Left colon (tissue), 2 donors: ENCODE measurements around the gene RPRD1B. TPM values are rescaled to one million over a fixed set of nuclear protein-coding genes. Genes with fewer than 3 reads are reported as not detected.
"Not testable (repeated sequence)": the region's sequence is repeated elsewhere in the genome, so short reads cannot be mapped to it uniquely, and the experiment has no call there.

Source experiments
- ATAC-seq: fragments of 200-7000 bp; cut with Tn5 transposase; one replicate; pipeline ENCODE4 v1.9.1; 2020; ENCODE audit warnings: mild to moderate bottlenecking, moderate library complexity
- DNase-seq, 2 donors: peaks; one replicate each; pipeline ENCODE4 v3.0.0-alpha.2; 2020
- intact Hi-C, 2 donors: fragments of 100-400 bp; cut with DNase I in 1 of 2; cut with micrococcal nuclease in 1 of 2; formaldehyde crosslinking; loops; one replicate each; pipeline versions ENCODE4 v1.11.2 to v1.14.0; 2022; cut with DNase I, micrococcal nuclease
- total RNA-seq, 2 donors: library from RNA; stranded (reverse); fragmentation: NEBNext Ultra II Directional; extraction: Animal tissue kit (Norgen Biotek cat#: 25700); gene quantifications; one replicate each; pipeline ENCODE4 v1.2.1, GENCODE V29; 2021
- donor health status: DM: no; HTN: no; CAD: no.
- donor health status: DM: yes; HTN: yes; CAD: no.

Gene RPRD1B
- total RNA-seq, 2 donors from 2014 or later: 30.8 to 34.9 TPM

- intact Hi-C loops: no loop called here
- no peak for ATAC-seq
- DNase-seq: no peak
Measured at GRCh38 chr20:38085026-38085425, 51.5 kb downstream of the RPRD1B start.

- intact Hi-C loops: no loop called here
- DNase-seq: no peak
- no peak for ATAC-seq
Measured at GRCh38 chr20:38089500-38089899, 56.0 kb downstream of the RPRD1B start.

GRCh38 chr20:38090061-38090460, 56.5 kb downstream of the RPRD1B start:
- intact Hi-C loops: no loop called here
- ATAC-seq (no peak), DNase-seq (no peak)

- intact Hi-C loops: no loop called here
Measured at GRCh38 chr20:38091441-38092216, 58.1 kb downstream of the RPRD1B start.

GRCh38 chr20:38092260-38092857, 58.8 kb downstream of the RPRD1B start:
- DNase-seq (no peak), ATAC-seq (no peak)
- intact Hi-C loops: no loop called here

More at GRCh38 chr20:38091441-38092216, 58.1 kb downstream of the RPRD1B start:
- DNase-seq (no peak), ATAC-seq (no peak)

- no peak for DNase-seq
- no peak for ATAC-seq
- intact Hi-C loops: no loop called here
Measured at GRCh38 chr20:38092915-38093314, 59.4 kb downstream of the RPRD1B start.

GRCh38 chr20:38093641-38094077, 60.1 kb downstream of the RPRD1B start:
- ATAC-seq: no peak
- no peak for DNase-seq
- intact Hi-C loops: no loop called here

- DNase-seq (no peak), ATAC-seq (no peak)
- intact Hi-C loops: no loop called here
Measured at GRCh38 chr20:38094373-38094891, 60.9 kb downstream of the RPRD1B start.

- intact Hi-C loops: no loop called here
- DNase-seq (no peak), ATAC-seq (no peak)
Measured at GRCh38 chr20:38095017-38095686, 61.6 kb downstream of the RPRD1B start.

GRCh38 chr20:38098952-38099351, 65.4 kb downstream of the RPRD1B start:
- ATAC-seq: no peak
- intact Hi-C loops: no loop called here
- no peak for DNase-seq

- DNase-seq, ATAC-seq, intact Hi-C loops: not testable (repeated sequence)
Measured at GRCh38 chr20:38102206-38102605, 68.7 kb downstream of the RPRD1B start.

- intact Hi-C loops: no loop called here
- ATAC-seq (no peak), DNase-seq (no peak)
Measured at GRCh38 chr20:38104285-38104684, 70.7 kb downstream of the RPRD1B start.

GRCh38 chr20:38106461-38106860, 72.9 kb downstream of the RPRD1B start:
- intact Hi-C loops: no loop called here
- no peak for DNase-seq
- ATAC-seq: no peak

GRCh38 chr20:38107386-38107785, 73.8 kb downstream of the RPRD1B start:
- DNase-seq, intact Hi-C loops, ATAC-seq: not testable (repeated sequence)

- intact Hi-C loops, ATAC-seq, DNase-seq: not testable (repeated sequence)
Measured at GRCh38 chr20:38107916-38108315, 74.4 kb downstream of the RPRD1B start.

- intact Hi-C loops: no loop called here
- peak in 1 of 2 donors; percentile 68 for DNase-seq
Measured at GRCh38 chr20:38108438-38108985, 75.0 kb downstream of the RPRD1B start.

GRCh38 chr20:38108986-38109541, 75.5 kb downstream of the RPRD1B start:
- intact Hi-C loops: no loop called here
- peak; percentile 8 for ATAC-seq
- DNase-seq: no peak

More at GRCh38 chr20:38108438-38108985, 75.0 kb downstream of the RPRD1B start:
- ATAC-seq: no peak

GRCh38 chr20:38109591-38110524, 76.3 kb downstream of the RPRD1B start:
- intact Hi-C loops: no loop called here
- DNase-seq (peak in 1 of 2 donors; percentile 64), ATAC-seq (peak; percentile 94)
